ENCODE results near the gene KRIT1. TPM values are rescaled to one million over a fixed set of nuclear protein-coding genes. Genes with fewer than 3 reads are reported as not detected.
"Not testable (repeated sequence)": the region's sequence is repeated elsewhere in the genome, so short reads cannot be mapped to it uniquely, and the experiment has no call there.

Gene KRIT1
- 10 to 100 TPM in 11 of 12 donors, not detected in 1; 24.2 to 73.0 (median 29.6) TPM for polyA plus RNA-seq (ENCODE audit: insufficient read length in 12 of 12)
- long read RNA-seq, donor 1, partial matches to known transcripts = 11 of 15 reads
- long read RNA-seq, donor 1, other reads (novel, unspliced or antisense) = 0 of 15 reads
- long read RNA-seq, donor 2, partial matches to known transcripts = 29 of 31 reads
- long read RNA-seq, donor 2, other reads (novel, unspliced or antisense) = 0 of 31 reads
- long read RNA-seq, donor 3, partial matches to known transcripts = 8 of 9 reads
- long read RNA-seq, donor 3, other reads (novel, unspliced or antisense) = 0 of 9 reads
- long read RNA-seq, donor 4, partial matches to known transcripts = 0 of 1 reads
- long read RNA-seq, donor 4, other reads (novel, unspliced or antisense) = 0 of 1 reads
- long read RNA-seq, donor 5, partial matches to known transcripts = 44 of 47 reads
- long read RNA-seq, donor 5, other reads (novel, unspliced or antisense) = 0 of 47 reads
- long read RNA-seq, donor 6, partial matches to known transcripts = 6 of 8 reads
- long read RNA-seq, donor 6, other reads (novel, unspliced or antisense) = 0 of 8 reads
- long read RNA-seq, donor 7, partial matches to known transcripts = 7 of 7 reads
- long read RNA-seq, donor 7, other reads (novel, unspliced or antisense) = 0 of 7 reads
- long read RNA-seq, donor 8, partial matches to known transcripts = 22 of 35 reads
- long read RNA-seq, donor 8, other reads (novel, unspliced or antisense) = 9 of 35 reads
- long read RNA-seq, donor 9, partial matches to known transcripts = 8 of 9 reads
- long read RNA-seq, donor 9, other reads (novel, unspliced or antisense) = 0 of 9 reads
- long read RNA-seq, donor 10, partial matches to known transcripts = 24 of 24 reads
- long read RNA-seq, donor 10, other reads (novel, unspliced or antisense) = 0 of 24 reads
- long read RNA-seq, donor 11, partial matches to known transcripts = 13 of 13 reads
- long read RNA-seq, donor 11, other reads (novel, unspliced or antisense) = 0 of 13 reads

- peak; percentile 90 for DNase-seq
Observed at GRCh38 chr7:92245487-92246359, at the start of gene KRIT1, which contains the start of gene ANKIB1. Gene KRIT1 (minus strand): TSS chr7:92245914. CDS start chr7:92242135, 3,779 bp downstream. Gene ANKIB1 (plus strand): TSS chr7:92245974. CDS start chr7:92294979, 49,005 bp downstream.

- no peak for DNase-seq
Observed at GRCh38 chr7:92295391-92295790, 49.7 kb upstream of the KRIT1 start.

DNA sequence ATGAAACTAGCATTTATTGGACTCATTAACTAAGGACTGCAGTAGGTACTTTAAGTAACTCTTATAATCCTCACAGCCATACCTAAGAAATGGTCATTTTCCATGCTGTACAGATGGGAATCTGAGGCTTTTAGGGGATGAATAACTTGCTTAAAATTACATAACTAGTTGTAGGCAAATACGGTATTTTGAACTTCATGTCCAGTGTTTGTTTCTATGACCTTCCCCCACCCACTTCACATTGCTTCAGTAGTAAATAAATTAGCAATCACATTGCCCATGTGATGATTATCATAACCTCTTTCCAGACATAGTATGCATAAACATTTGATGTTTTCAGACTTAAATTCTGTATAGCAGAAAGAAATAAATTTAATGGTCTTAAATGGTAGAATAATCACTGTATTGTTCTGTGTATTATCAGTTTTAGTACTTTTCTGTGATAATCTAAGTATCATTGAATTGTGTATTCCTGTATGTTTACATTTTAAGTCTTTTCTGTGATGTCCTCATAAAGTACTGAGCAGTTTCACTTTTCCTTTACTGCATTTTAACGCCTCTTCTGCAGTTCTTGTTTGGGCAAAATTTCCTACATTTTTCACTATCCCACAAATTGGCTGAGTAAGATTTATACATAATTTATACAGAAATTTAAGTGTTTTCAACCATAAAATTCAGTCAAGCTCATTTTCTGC lies 48.3 kb upstream of the KRIT1 start:
- DNase-seq = no peak

- no peak for DNase-seq
Observed at GRCh38 chr7:92292981-92293380, 47.3 kb upstream of the KRIT1 start.

DNA sequence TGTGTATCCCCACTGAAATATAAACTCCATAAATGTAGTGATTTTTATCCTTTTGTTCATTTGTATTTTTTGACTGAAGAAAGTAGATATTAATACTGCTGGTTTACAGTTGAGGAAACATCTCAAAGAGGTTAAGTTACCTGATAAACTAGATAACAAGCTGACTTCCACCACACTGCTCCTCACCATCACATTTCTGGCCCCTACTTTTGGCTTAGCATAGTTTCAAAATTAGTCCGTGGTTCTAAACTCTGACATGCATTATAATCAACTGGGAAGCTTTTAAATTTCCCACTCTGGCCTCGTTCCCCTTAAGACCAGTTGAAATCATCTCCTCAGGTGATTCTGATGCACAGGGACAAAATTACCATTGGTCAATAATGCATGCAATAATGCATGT lies 43.6 kb upstream of the KRIT1 start:
- no peak for DNase-seq

GRCh38 chr7:92282930-92283329 lies 37.2 kb upstream of the KRIT1 start:
- DNase-seq = no peak

GRCh38 chr7:92282221-92282814 lies 36.6 kb upstream of the KRIT1 start:
- no peak for DNase-seq

DNA sequence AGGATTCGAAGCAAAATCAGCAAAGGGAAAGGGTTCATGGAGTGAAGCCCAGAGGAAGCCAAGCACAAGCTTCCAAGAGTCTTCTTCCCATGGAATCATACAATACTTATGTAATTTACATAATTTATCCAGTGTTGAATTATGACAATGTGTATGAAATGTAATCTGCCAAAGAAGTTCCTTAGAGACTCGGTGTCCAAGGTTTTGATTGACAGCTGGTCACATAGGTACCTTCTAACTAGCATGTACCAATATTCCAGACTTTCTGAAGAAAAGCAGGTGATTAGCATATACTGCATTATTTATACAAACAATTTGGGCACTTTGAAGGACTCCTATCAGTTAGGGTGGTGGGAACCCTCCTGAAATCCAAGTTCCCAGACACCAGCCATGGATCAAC lies 35.3 kb upstream of the KRIT1 start:
- DNase-seq = no peak

DNA sequence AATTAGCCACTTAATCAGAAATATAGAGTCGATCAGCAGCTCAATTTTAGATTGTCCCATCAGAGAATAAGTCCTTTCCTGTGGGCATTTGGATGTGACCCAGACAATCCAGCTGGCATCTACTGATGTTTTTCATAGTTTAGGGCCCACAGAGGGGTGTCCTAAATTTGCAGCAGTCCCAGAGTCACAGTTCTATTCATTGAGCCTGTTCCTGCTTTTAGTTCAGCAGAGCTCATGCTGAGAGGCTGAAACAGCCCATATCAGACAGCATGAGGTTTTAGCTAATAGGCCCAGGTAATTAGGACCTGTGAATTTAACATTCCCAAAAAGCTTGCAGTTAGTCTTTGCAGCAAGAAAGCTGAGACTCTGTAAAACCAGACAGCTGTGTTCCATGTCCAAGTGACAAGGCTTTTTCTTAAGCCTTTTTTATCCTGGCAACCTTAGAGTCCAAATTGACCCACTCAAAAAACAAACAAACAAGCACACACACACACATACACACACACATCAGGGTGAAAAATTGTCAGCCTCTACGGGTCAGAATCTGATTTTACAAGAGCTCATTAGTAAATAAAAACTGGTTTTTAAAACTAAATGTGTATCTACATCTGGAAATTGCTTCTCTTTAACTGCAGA lies 33.8 kb upstream of the KRIT1 start:
- DNase-seq = no peak

DNA sequence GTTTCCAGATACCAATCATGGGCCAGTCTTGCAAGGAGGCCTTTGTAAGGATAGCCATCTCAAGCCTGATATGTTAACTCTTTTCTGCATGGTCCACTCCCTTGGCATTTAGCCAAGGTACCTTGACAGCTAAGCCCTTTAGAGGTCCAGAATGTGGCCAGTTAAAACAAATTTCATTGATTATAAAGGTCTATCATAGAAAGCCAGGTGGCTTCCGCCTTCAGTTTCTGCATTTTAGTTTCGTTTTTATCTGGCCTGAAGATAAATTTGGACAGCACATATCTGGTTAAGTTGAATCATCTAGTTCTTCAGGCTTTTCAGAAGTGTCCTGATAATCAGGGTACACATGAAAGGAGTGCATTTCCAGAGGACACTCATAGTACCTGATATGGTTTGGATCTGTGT lies 30.7 kb upstream of the KRIT1 start:
- no peak for DNase-seq

DNA sequence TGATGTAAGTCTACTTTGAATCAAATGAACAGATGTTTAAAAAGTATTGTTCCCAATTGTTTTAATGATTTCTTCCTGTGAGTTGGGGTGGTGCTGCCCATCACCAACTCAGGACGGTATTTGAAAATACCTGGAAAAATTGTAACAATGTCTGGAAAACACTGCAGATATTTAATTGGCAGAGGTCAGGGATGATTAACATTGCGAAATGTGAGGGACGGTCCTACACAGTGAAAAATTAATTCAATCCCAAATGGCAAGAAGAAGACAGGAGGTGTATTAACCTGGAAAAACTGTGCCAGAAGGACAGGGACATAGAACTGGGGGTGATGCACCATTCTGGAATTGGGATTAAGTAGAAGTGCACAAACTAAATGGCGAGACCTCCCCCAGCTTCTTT lies 29.6 kb upstream of the KRIT1 start:
- DNase-seq = no peak

DNA sequence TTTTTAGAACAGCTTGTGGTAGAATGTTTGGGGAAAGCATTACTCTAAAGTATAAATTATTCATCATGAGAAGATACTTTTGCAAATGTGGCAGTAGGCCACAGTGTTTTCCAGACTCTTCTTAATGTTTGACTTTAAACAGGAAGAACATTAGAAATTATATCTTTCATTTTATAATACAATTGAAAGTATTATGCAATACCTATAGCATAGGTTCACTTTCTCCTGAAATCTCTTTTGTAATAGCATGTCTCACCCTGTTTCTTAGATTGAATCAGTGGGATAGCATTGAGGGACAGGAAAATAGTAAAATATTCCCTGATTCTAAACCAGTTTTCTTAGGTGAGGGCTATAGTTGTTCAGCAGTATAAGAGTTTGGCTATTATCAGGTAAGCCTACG lies 23.2 kb upstream of the KRIT1 start:
- DNase-seq = no peak

- DNase-seq = no peak
Observed at GRCh38 chr7:92266415-92267241, 20.9 kb upstream of the KRIT1 start.

GRCh38 chr7:92260248-92260781 lies 14.6 kb upstream of the KRIT1 start:
- DNase-seq = no peak

DNA sequence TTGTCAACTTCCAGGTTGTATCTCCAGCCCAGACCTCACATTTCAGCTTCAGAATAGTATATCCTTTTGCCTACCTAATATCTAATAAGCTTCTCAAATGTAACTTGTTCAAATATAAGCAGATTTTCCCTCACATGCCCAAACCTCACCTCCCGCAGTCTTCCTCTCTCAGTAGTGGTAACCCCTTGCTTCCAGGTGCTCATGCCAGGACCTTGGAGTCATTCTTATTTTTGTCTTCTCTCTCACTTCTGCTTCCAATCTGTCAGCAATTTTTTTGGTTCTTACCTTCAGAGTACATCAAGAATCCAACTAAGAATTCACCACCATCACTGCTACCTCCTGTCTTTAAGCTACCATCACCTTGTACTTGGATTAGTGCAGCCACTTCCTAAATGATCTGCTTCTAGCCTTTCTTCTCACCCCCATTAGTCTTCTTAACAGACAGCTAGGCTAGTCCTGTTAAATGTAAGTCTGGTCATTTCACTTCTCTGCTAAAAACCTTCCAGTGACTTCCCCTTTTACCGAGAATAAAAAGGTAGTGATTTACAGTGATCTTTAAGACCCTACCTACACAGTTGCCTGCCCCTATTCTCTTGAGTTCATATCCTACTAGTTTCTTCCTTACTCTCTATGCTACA lies 14.0 kb upstream of the KRIT1 start:
- no peak for DNase-seq

DNA sequence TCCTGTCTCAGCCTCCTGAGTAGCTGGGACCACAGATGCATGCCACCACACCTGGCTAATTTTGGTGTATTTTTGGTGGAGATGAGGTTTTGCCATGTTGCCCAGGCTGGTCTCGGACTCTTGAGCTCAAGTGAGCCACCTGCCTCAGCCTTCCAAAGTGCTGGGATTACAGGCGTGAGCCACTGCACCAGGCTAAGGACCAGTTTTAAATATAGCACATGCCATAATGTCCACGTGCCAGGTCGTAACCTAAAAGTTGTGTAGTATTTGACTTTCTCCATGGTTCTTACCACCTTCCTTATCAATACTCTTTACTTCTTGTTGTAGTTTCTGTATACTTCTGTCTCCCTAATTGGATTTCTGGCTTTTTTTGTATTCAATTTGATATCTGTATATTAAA lies 13.3 kb upstream of the KRIT1 start:
- DNase-seq = no peak

DNA sequence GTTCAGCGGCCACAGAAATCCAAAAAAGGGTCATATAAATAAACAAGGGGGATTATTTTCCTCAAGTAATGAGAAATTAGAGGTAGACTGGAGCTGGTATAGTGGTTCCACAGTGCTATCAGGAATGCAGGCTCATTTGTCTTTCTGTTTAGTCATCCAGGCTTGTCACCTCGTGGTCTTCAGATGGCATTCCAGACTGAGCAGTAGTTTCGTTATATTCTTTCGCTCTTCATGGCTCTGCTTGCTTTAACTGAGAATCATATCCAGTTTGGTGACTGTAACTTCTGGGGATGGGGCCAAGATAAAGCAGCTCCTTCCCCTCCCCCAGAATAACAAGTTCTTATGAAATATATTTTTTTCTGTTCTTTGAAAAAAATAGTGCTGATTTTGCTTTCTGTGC lies 9.6 kb upstream of the KRIT1 start:
- DNase-seq = no peak

GRCh38 chr7:92254800-92255199 lies 9.1 kb upstream of the KRIT1 start:
- not testable (repeated sequence) for DNase-seq

Data from muscle of arm (tissue), 14 donors.